Measurements from ENCODE around the gene PCNX2. TPM values are rescaled to one million over a fixed set of nuclear protein-coding genes. Genes with fewer than 3 reads are reported as not detected.
A peak's percentile ranks its signal among the peaks of the same experiment; 100 is the strongest.

Gene PCNX2
- total RNA-seq, 6 experiments from 2014 or later: 9.9 to 15.6 (median 13.5) TPM

DNA sequence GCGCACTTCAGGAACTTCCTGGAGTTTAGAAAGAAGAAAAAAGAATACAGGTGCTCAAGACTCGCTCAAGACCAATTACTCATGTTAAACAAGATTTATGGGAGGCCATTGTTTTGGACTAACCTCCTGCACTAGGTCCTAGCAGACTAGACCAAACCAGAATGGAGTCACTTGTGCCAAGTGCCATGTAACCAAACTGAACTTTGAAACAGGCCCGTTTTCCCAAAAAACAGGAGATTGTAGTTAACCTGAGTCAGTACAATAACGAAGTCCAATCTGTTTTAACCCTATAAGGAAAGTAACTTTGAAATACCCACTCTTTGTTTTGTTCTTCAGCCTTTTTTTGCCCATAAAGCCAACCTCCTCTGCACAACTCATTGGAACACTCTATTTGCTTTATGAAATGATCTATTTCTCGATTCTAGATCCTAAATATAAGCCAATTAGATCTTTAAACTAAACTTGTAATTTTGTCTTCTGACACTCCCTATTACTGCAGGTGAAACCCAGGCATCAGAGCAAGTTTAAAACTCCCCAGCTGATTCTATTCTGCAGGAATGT lies 345.8 kb downstream of the PCNX2 start:
- no peak for DNase-seq
- peak overlapping the region; percentile 97 for H3K4me3 Mint-ChIP-seq
- H3K36me3 Mint-ChIP-seq (ENCODE audit: low read depth): no peaks in the 10 kb centered on the region
- H3K9me3 Mint-ChIP-seq: no peaks in the 10 kb centered on the region
- TF ChIP-seq, protein P1, sequence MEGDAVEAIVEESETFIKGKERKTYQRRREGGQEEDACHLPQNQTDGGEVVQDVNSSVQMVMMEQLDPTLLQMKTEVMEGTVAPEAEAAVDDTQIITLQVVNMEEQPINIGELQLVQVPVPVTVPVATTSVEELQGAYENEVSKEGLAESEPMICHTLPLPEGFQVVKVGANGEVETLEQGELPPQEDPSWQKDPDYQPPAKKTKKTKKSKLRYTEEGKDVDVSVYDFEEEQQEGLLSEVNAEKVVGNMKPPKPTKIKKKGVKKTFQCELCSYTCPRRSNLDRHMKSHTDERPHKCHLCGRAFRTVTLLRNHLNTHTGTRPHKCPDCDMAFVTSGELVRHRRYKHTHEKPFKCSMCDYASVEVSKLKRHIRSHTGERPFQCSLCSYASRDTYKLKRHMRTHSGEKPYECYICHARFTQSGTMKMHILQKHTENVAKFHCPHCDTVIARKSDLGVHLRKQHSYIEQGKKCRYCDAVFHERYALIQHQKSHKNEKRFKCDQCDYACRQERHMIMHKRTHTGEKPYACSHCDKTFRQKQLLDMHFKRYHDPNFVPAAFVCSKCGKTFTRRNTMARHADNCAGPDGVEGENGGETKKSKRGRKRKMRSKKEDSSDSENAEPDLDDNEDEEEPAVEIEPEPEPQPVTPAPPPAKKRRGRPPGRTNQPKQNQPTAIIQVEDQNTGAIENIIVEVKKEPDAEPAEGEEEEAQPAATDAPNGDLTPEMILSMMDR (IDR thresholded peaks at IDR 0.05): no peak
- H3K27ac Mint-ChIP-seq: peak overlapping the region; percentile 87
- H3K4me1 Mint-ChIP-seq (ENCODE audit: low read depth): peaks cover 41% of the 10 kb centered on the region
- H3K27me3 Mint-ChIP-seq (ENCODE audit: insufficient read depth): no peaks in the 10 kb centered on the region; the same call in 1 of the 2 replicates

DNA sequence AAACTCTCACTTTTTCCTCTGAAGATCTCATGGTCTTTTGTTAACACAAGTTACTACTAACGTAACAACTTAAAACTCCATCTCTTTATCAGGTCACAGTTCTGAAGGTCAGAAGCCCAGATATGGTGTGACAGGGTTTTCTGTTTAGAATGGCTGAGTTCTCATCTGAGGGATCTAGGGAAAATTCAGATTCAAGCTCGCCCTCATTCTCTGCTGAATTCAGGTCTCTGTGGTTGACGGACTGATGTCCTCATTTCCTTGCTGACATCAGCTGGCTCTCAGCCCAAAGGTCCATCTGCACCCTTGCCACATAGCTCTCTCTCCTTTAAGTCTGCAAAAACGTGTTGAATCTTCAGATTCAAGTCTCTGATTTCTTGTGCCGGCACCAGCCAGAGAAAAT lies 351.2 kb downstream of the PCNX2 start:
- Mint-ChIP-seq H3K27ac (no peak overlapping the region), H3K9me3 (peaks cover 3% of the 10 kb centered on the region; the same call in 1 of the 2 replicates), H3K36me3 (ENCODE audit: low read depth) (no peaks in the 10 kb centered on the region), H3K27me3 (ENCODE audit: insufficient read depth) (peaks cover 3% of the 10 kb centered on the region; the same call in 1 of the 2 replicates), H3K4me1 (ENCODE audit: low read depth) (peaks cover 4% of the 10 kb centered on the region), H3K4me3 (no peak overlapping the region)
- TF ChIP-seq, protein P1 (IDR thresholded peaks at IDR 0.05): no peak
- no peak for DNase-seq

DNA sequence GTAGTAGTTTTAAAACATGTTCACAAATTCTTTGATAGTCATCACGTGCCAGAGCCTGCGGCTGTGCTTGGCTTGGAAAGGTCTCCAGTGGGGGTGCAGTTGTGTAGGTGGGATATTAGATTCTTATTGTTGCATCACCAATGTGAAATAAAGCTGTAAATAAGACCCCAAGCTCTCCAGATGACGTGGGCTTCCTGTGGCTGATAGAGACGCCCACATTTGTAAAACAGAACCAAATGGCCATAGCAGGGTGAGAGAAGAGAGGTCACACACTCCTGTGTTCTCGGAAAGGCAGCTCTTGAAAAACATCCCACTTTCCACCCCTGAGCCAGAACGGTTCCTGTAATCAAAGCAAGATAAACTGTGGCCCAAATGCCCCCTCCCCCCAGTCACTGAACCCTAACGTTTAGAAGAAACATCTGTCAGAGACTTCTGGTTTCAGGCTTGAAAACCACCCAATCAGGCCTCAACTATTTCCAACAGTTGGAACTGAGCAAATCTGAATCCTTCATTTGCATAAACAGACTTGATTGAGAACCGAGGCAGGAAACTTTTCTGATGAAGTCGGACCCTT lies 351.8 kb downstream of the PCNX2 start:
- no peak overlapping the region for H3K4me3 Mint-ChIP-seq
- H3K9me3 Mint-ChIP-seq: peaks cover 3% of the 10 kb centered on the region; the same call in 1 of the 2 replicates
- H3K27me3 Mint-ChIP-seq (ENCODE audit: insufficient read depth): peaks cover 3% of the 10 kb centered on the region; the same call in 1 of the 2 replicates
- no peak overlapping the region for H3K27ac Mint-ChIP-seq
- TF ChIP-seq, protein P1 (IDR thresholded peaks at IDR 0.05): no peak
- H3K4me1 Mint-ChIP-seq (ENCODE audit: low read depth): no peaks in the 10 kb centered on the region
- DNase-seq: no peak
- no peaks in the 10 kb centered on the region for H3K36me3 Mint-ChIP-seq (ENCODE audit: low read depth)

DNA sequence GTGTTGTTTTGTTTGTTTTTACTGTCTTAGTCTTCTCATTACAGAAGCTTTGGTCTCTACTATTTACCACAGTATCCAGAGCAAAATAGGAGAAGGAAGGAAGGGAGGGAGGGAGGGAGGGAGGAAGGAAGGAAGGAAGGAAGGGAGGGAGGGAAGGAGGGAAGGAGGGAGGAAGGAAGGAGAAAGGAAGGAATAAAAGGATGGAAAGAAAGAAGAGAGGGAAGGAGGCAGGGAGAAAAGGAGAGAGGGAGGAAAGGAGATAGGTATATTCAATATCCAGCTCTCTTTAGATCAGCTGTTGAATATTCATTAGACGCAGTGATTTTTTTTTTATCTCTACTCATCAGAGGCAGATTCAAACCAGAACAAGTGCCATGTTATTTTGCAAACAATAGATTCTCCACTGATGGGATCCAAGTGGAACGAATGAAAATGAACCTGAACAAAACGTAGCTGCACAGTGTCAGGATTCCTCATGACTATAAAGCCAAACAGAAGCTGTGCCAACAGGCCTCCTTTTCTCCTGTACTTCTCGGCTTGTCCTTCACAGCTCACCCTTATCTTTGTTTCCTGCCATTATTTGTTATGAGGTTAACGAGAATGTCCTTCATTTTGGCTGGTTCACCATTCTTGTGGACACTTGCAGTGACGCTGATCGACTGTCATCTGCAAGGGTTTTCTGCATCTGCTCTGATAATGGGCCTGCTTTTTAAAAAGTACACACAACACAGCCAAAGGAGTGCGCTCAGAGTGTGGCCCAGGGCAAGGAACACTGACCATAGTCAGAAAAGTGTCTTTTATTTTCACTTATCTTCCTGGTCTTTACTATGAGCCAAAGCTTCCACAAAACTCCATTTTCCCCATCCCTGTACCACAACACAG lies 352.9 kb downstream of the PCNX2 start:
- TF ChIP-seq, protein P1 (IDR thresholded peaks at IDR 0.05): no peak
- Mint-ChIP-seq H3K4me3 (no peak overlapping the region), H3K36me3 (ENCODE audit: low read depth) (no peaks in the 10 kb centered on the region), H3K27ac (no peak overlapping the region), H3K4me1 (ENCODE audit: low read depth) (no peaks in the 10 kb centered on the region), H3K9me3 (peaks cover 3% of the 10 kb centered on the region; the same call in 1 of the 2 replicates), H3K27me3 (ENCODE audit: insufficient read depth) (peaks cover 3% of the 10 kb centered on the region; the same call in 1 of the 2 replicates)
- no peak for DNase-seq

DNA sequence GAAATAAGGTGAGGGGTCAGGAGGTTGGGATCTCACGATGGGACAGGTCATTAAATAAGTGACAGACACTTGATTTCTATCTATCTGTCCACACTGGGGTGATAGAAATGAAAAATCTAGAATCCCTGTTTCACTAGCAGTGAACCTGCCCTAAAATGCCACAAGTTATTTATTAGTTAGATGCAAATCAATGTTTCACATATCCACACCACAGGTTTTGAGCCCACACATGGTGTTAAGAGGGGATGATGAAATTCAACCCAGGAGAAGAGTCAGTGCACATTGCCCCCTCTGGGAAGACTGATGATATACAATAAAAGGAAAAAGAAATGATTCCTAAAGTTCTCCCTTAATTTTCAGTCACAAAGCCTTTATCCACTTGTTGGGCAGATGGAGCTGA lies 355.3 kb downstream of the PCNX2 start:
- peaks cover 3% of the 10 kb centered on the region; the same call in 1 of the 2 replicates for H3K9me3 Mint-ChIP-seq
- H3K27ac Mint-ChIP-seq: no peak overlapping the region
- H3K27me3 Mint-ChIP-seq (ENCODE audit: insufficient read depth): peaks cover 10% of the 10 kb centered on the region
- no peaks in the 10 kb centered on the region for H3K36me3 Mint-ChIP-seq (ENCODE audit: low read depth)
- H3K4me1 Mint-ChIP-seq (ENCODE audit: low read depth): no peaks in the 10 kb centered on the region
- no peak overlapping the region for H3K4me3 Mint-ChIP-seq
- no peak for DNase-seq
- TF ChIP-seq, protein P1 (IDR thresholded peaks at IDR 0.05): no peak
